ENCODE results near the gene TPRX1.
"Not testable (repeated sequence)": the region's sequence is repeated elsewhere in the genome, so short reads cannot be mapped to it uniquely, and the experiment has no call there.

TPRX1 gene, protein sequence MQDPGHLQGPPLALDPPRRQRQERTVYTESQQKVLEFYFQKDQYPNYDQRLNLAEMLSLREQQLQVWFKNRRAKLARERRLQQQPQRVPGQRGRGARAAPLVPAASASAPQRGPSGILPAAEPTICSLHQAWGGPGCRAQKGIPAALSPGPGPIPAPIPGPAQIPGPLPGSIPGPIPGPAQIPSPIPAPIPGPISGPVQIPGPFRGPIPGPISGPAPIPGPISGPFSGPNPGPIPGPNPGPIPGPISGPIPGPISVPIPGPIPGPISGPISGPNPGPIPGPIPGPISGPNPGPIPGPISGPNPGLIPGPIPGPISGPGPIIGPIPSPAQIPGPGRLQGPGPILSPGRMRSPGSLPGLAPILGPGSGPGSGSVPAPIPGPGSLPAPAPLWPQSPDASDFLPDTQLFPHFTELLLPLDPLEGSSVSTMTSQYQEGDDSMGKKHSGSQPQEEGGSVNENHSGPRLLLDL

DNA sequence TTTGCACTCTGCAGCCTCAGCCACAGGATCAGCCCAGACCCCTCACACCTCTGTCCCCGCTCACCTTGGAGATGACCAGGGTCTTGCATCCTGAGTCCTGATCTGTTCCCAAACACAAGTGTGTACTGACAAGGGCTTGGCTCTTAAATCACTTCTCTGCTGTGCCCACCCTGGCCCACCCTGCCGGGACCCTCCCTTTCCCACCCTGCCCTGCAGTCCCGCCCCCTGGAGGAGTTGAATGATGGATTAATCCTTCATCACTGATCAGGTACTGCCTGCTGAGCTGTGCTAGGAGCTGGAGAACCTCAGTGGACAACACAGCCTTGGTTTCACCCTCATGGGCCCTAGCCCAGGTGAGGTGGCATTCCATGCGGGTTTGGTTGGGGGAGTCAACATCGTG is at the start of gene TPRX1:
Gene TPRX1 (minus strand): TSS at position 101 of the 400 bp plus-strand sequence. CDS start 12 bp downstream, at position 89.
- DNase-seq; in situ Hi-C loops (cut with MboI; ENCODE audit: low pct_unique_long_range_greater_than_20kb, low sequenced_read_pairs): not testable (repeated sequence)

GRCh38 chr19:47853003-47853402 is 48.7 kb upstream of the TPRX1 start:
- in situ Hi-C loops (cut with MboI; ENCODE audit: low pct_unique_long_range_greater_than_20kb, low sequenced_read_pairs), result no loop called here
- no peak for DNase-seq

DNA sequence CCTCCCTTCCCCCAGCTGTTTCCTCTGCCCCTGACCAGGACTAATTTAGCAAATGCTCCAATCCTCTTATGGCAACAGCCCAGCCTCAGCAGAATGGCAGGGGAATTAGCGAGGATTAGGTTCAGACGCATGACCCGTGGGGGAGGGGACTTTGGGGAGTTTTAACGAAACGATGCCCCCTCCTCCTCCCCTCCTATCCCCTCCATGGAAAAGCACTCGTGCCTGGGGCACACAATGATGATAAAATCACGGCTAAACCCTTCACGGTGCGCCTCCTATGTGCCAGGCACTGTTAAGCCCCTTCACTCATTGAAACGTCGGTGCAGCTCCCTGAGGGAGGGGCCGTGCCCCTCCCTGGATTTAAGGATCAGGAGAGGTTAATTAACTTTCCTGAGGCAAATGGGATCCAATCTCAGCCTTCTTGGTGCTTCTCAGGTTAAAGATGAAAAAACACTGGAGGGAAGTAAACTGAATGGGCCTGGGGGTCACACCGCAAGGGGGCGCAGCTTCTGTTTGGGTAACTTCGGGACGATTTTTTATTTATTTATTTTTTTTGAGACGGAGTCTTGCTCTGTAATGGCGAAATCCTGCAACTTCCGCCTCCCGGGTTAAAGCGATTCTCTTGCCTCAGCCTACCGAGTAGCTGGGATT is 44.6 kb upstream of the TPRX1 start:
- DNase-seq, result peak; percentile 65
- in situ Hi-C loops (cut with MboI; ENCODE audit: low pct_unique_long_range_greater_than_20kb, low sequenced_read_pairs), result no loop called here

- in situ Hi-C loops (cut with MboI; ENCODE audit: low pct_unique_long_range_greater_than_20kb, low sequenced_read_pairs), result no loop called here
- DNase-seq, result no peak
These were observed 44.1 kb upstream of the TPRX1 start for GRCh38 chr19:47848425-47848822.

DNA sequence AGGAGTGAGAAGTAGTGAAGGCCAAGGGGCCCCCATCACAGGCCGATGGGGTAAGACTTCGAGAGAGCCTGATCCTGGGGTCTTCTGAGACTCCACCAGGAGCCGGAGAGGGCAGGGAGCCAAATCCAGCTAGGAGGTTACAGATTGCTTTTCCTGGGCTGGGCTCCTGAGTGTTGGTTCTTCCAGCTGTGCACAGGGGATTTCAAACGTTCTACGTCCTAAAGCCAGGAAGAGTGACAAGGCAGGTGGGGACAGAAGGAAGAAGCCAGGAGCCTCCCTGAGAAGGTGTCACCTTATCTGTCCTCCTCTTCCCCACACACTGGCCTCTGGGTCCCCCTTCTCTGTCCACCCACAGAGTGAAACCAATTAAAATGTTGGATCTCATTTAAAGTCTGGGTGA is 38.6 kb upstream of the TPRX1 start:
- DNase-seq, result no peak
- in situ Hi-C loops (cut with MboI; ENCODE audit: low pct_unique_long_range_greater_than_20kb, low sequenced_read_pairs), result no loop called here

- in situ Hi-C loops (cut with MboI; ENCODE audit: low pct_unique_long_range_greater_than_20kb, low sequenced_read_pairs), result no loop called here
- no peak for DNase-seq
These were observed 35.6 kb upstream of the TPRX1 start for GRCh38 chr19:47839913-47840312.

DNA sequence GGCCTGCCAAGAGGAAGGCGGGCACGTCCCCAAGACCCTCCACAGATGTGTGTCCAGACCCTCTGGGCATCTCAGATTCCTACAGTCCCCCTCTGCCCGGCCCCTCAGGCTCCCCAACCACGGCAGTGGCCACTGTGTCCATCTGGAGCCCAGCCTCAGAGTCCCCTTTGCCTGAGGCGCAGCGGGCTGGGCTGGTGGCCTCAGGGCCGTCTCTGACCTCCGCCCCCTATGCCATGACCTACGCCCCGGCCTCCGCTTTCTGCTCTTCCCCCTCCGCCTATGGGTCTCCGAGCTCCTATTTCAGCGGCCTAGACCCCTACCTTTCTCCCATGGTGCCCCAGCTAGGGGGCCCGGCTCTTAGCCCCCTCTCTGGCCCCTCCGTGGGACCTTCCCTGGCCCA is 35.1 kb upstream of the TPRX1 start:
- no peak for DNase-seq
- in situ Hi-C loops (cut with MboI; ENCODE audit: low pct_unique_long_range_greater_than_20kb, low sequenced_read_pairs), result no loop called here

- in situ Hi-C loops (cut with MboI; ENCODE audit: low pct_unique_long_range_greater_than_20kb, low sequenced_read_pairs), result no loop called here
- no peak for DNase-seq
These were observed 31.7 kb upstream of the TPRX1 start for GRCh38 chr19:47836038-47836437.

GRCh38 chr19:47832723-47833122 is 28.4 kb upstream of the TPRX1 start:
- in situ Hi-C loops (cut with MboI; ENCODE audit: low pct_unique_long_range_greater_than_20kb, low sequenced_read_pairs), result no loop called here
- no peak for DNase-seq

GRCh38 chr19:47826800-47827199 is 22.4 kb upstream of the TPRX1 start:
- in situ Hi-C loops (cut with MboI; ENCODE audit: low pct_unique_long_range_greater_than_20kb, low sequenced_read_pairs), result no loop called here
- no peak for DNase-seq

GRCh38 chr19:47824396-47824795 is 20.0 kb upstream of the TPRX1 start:
- no peak for DNase-seq
- in situ Hi-C loops (cut with MboI; ENCODE audit: low pct_unique_long_range_greater_than_20kb, low sequenced_read_pairs), result no loop called here

DNA sequence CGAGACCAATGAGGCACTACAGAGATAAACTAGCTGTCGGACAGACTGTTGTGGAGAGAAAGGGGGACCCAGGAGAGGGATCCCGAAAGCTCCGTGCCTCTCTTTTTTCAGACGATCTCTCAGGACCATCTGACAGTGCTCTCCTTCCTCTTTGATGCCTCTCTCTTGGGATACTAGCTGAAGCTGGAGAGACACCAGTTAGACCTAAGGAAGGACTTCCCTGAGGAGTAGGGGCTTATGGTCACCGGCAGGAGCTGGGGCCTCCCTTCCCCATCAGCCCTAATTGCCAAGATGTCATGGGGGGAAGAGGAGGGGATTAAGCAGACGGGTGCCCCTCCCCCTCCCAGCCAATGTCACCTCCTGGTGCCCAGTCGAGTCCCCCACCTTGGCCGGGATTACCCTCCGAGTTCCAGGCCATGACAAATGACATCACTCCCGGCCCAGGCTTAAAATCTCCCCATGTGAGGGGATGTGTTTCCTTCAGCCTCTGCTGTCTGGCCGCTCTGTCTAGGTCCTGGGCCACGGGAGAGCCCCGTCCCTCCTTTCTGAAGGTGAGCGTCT is 17.2 kb upstream of the TPRX1 start, which contains the start of gene CRX:
Gene CRX (plus strand): TSS at position 478 of the 561 bp plus-strand sequence. CDS start 12,507 bp downstream, outside the sequence.
- in situ Hi-C loops (cut with MboI; ENCODE audit: low pct_unique_long_range_greater_than_20kb, low sequenced_read_pairs), result no loop called here
- no peak for DNase-seq

DNA sequence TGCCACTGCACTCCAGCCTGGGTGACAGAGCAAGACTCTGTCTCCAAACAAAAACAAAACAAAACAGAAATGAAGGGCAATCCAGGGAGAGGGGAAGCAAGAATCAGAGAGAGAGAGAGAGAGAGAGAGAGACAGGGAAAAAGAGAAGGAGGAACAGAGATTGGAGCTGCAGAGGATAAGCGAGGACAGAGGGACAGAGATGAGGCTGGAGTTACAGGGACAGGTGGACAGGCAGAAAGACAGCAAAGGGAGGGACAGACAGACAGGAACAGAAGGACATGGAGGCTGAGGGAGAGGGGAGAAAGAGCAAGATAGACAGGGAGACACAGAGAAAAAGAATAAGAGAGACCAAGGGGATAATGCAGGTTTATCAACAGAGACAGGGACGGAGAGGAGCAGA is 16.1 kb upstream of the TPRX1 start:
- no peak for DNase-seq
- in situ Hi-C loops (cut with MboI; ENCODE audit: low pct_unique_long_range_greater_than_20kb, low sequenced_read_pairs), result no loop called here

DNA sequence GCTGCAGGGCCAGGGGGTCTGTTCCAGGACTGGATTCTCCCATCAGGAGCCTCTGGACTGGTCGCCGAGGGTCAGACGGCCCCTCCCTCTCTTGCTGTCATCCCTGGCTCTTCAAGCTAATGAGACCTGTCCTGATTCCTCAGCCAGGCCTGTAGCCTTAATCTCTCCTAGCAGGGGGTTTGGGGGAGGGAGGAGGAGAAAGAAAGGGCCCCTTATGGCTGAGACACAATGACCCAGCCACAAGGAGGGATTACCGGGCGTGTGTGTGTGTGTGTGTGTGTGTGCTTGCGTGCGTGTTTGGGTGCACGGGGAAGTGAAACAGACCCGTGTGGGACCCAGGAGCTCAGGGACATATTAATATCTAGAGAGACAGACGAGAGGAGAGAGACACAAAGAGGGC is 15.5 kb upstream of the TPRX1 start:
- in situ Hi-C loops (cut with MboI; ENCODE audit: low pct_unique_long_range_greater_than_20kb, low sequenced_read_pairs), result no loop called here
- no peak for DNase-seq

DNA sequence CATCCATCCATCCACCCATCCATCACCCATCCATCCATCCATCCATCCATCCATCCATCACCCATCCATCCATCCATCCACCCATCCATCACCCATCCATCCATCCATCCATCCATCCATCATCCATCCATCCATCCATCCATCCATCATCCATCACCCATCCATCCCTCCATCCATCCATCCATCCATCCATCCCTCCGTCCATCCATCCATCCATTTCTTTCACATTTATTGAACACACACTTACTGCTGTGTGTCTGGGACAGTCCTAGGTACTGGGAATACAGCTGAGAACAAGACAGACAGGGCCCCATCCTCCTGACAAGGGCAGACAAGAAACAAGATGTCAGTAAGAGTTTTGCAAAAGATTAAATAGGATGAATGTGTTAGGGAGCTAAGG is 13.9 kb upstream of the TPRX1 start:
- in situ Hi-C loops (cut with MboI; ENCODE audit: low pct_unique_long_range_greater_than_20kb, low sequenced_read_pairs); DNase-seq: not testable (repeated sequence)

DNA sequence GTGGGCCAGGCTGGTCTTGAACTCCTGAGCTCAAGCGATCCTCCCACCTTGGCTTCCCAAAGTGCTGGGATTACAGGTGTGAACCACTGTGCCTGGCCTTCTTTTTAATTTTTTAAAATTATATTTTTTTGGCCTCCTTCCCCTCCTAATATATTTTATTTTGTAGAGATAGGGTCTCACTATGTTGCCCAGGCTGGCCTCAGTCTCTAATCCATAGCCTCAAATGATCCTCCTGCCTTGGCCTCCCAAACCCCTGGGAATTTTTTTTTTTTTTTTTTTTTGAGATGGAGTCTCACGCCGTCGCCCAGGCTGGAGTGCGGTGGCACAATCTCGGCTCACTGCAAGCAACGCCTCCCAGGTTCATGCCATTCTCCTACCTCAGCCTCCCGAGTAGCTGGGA is 11.9 kb upstream of the TPRX1 start:
- in situ Hi-C loops (cut with MboI; ENCODE audit: low pct_unique_long_range_greater_than_20kb, low sequenced_read_pairs); DNase-seq: not testable (repeated sequence)

GRCh38 chr19:47813995-47814328 is 9.6 kb upstream of the TPRX1 start:
- in situ Hi-C loops (cut with MboI; ENCODE audit: low pct_unique_long_range_greater_than_20kb, low sequenced_read_pairs), result no loop called here
- DNase-seq, result no peak

DNA sequence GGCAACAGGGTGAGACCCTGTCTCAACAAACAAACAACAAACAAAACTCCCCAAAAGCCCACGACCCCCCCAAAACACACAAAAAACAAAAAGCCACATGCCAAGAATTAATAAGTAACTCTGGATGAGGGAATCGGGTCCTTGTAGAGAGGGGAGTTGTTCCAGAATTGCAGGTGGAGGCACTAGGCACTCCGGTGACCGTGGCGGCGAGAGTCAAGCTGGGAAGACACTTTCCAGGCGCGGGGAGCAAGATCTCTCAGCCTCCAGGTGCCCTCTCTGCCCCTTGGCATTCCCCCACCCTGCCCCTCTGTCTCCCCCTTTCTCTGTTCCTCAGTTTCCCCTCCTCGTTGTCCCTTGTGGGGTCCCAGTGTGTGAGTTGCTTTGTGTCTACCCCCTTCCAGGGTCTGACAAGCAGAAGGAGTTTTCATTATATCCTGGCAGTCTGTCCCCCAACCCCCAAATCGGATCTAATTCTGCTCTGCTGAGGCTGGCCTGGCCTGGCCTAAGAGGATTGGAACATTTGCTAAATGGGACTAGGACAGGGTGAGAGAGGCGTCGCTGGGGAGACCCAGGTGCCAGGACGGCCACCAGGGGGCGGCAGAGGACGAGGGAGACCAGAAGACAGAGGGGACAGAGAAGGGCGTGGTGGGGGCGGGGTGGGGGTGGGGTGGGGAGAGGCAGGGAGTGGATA is 9.1 kb upstream of the TPRX1 start:
- DNase-seq, result peak; percentile 84
- in situ Hi-C loops (cut with MboI; ENCODE audit: low pct_unique_long_range_greater_than_20kb, low sequenced_read_pairs), result no loop called here

DNA sequence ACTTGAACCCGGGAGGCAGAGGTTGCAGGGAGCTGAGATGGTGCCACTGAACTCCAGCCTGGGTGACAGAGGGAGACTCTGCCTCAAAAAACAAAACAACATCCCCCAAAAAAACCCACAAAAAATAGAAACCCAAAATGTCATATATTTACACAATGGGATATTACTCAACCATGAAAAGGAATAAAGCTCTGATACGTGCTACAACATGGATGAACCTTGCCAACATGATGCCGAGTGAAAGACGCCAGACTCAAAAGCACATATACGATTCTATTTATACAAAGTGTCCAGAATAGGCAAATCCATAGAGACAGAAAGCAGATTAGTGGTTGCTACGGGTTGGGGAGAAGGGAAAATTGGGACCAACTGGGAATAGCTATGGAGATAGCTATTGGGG is 2.1 kb upstream of the TPRX1 start:
- in situ Hi-C loops (cut with MboI; ENCODE audit: low pct_unique_long_range_greater_than_20kb, low sequenced_read_pairs), result no loop called here

GRCh38 chr19:47805313-47805712 is 962 bp upstream of the TPRX1 start:
- no peak for DNase-seq
- in situ Hi-C loops (cut with MboI; ENCODE audit: low pct_unique_long_range_greater_than_20kb, low sequenced_read_pairs), result no loop called here

More for the DNA sequence above, 2.1 kb upstream of the TPRX1 start:
- DNase-seq, result no peak
